ENCODE measurements around the gene ATP23.

ATP23 gene

GRCh38 chr12:57984629-57985151 lies 43.3 kb downstream of the ATP23 start:
- Mint-ChIP-seq H3K9me3 (ENCODE audit: low read depth) (peaks cover 3% of the 10 kb centered on the region), H3K4me1 (ENCODE audit: low read depth) (no peaks in the 10 kb centered on the region), H3K36me3 (no peaks in the 10 kb centered on the region), H3K27ac (no peak overlapping the region), H3K4me3 (no peak overlapping the region), H3K27me3 (peaks cover 12% of the 10 kb centered on the region)

- Mint-ChIP-seq H3K4me3 (no peak overlapping the region), H3K27ac (no peak overlapping the region), H3K36me3 (no peaks in the 10 kb centered on the region), H3K27me3 (peaks cover 6% of the 10 kb centered on the region), H3K9me3 (ENCODE audit: low read depth) (no peaks in the 10 kb centered on the region), H3K4me1 (ENCODE audit: low read depth) (no peaks in the 10 kb centered on the region)
These were observed 44.3 kb downstream of the ATP23 start for GRCh38 chr12:57985685-57986084.

- Mint-ChIP-seq H3K27me3 (no peaks in the 10 kb centered on the region), H3K9me3 (ENCODE audit: low read depth) (no peaks in the 10 kb centered on the region), H3K36me3 (no peaks in the 10 kb centered on the region), H3K4me1 (ENCODE audit: low read depth) (no peaks in the 10 kb centered on the region), H3K27ac (no peak overlapping the region), H3K4me3 (no peak overlapping the region)
These were observed 48.5 kb downstream of the ATP23 start for GRCh38 chr12:57989838-57990237.

- H3K9me3 Mint-ChIP-seq (ENCODE audit: low read depth), result no peaks in the 10 kb centered on the region
- no peaks in the 10 kb centered on the region for H3K27me3 Mint-ChIP-seq
- no peak overlapping the region for H3K27ac Mint-ChIP-seq
- no peaks in the 10 kb centered on the region for H3K36me3 Mint-ChIP-seq
- H3K4me3 Mint-ChIP-seq, result no peak overlapping the region
- no peaks in the 10 kb centered on the region for H3K4me1 Mint-ChIP-seq (ENCODE audit: low read depth)
These were observed 49.0 kb downstream of the ATP23 start for GRCh38 chr12:57990241-57990883.

GRCh38 chr12:57992001-57992400 lies 50.6 kb downstream of the ATP23 start:
- Mint-ChIP-seq H3K27me3 (peaks cover under 1% of the 10 kb centered on the region), H3K4me3 (no peak overlapping the region), H3K36me3 (peaks cover 5% of the 10 kb centered on the region), H3K9me3 (ENCODE audit: low read depth) (peaks cover 10% of the 10 kb centered on the region), H3K27ac (no peak overlapping the region), H3K4me1 (ENCODE audit: low read depth) (no peaks in the 10 kb centered on the region)

GRCh38 chr12:57993030-57993429 lies 51.7 kb downstream of the ATP23 start:
- peaks cover 10% of the 10 kb centered on the region for H3K9me3 Mint-ChIP-seq (ENCODE audit: low read depth)
- no peaks in the 10 kb centered on the region for H3K4me1 Mint-ChIP-seq (ENCODE audit: low read depth)
- peaks cover 7% of the 10 kb centered on the region for H3K36me3 Mint-ChIP-seq
- no peak overlapping the region for H3K27ac Mint-ChIP-seq
- no peak overlapping the region for H3K4me3 Mint-ChIP-seq
- peaks cover 1% of the 10 kb centered on the region for H3K27me3 Mint-ChIP-seq

- peaks cover 7% of the 10 kb centered on the region for H3K36me3 Mint-ChIP-seq
- no peak overlapping the region for H3K27ac Mint-ChIP-seq
- peaks cover 10% of the 10 kb centered on the region for H3K9me3 Mint-ChIP-seq (ENCODE audit: low read depth)
- H3K27me3 Mint-ChIP-seq, result peaks cover 1% of the 10 kb centered on the region
- H3K4me1 Mint-ChIP-seq (ENCODE audit: low read depth), result no peaks in the 10 kb centered on the region
- H3K4me3 Mint-ChIP-seq, result no peak overlapping the region
These were observed 52.5 kb downstream of the ATP23 start for GRCh38 chr12:57993834-57994233.

GRCh38 chr12:57996520-57996919 lies 55.2 kb downstream of the ATP23 start:
- Mint-ChIP-seq H3K4me3 (no peak overlapping the region), H3K4me1 (ENCODE audit: low read depth) (no peaks in the 10 kb centered on the region), H3K36me3 (peaks cover 13% of the 10 kb centered on the region), H3K27ac (no peak overlapping the region), H3K9me3 (ENCODE audit: low read depth) (peaks cover 20% of the 10 kb centered on the region), H3K27me3 (peaks cover 3% of the 10 kb centered on the region)

- peaks cover 20% of the 10 kb centered on the region for H3K9me3 Mint-ChIP-seq (ENCODE audit: low read depth)
These were observed 56.9 kb downstream of the ATP23 start for GRCh38 chr12:57998251-57998650.

GRCh38 chr12:58000499-58000898 lies 59.1 kb downstream of the ATP23 start:
- Mint-ChIP-seq H3K9me3 (ENCODE audit: low read depth) (peaks cover 20% of the 10 kb centered on the region), H3K4me1 (ENCODE audit: low read depth) (no peaks in the 10 kb centered on the region), H3K36me3 (peaks cover 15% of the 10 kb centered on the region), H3K27ac (no peak overlapping the region), H3K4me3 (no peak overlapping the region), H3K27me3 (peaks cover 14% of the 10 kb centered on the region)

More at GRCh38 chr12:57998251-57998650, 56.9 kb downstream of the ATP23 start:
- Mint-ChIP-seq H3K4me3 (no peak overlapping the region), H3K27ac (no peak overlapping the region), H3K4me1 (ENCODE audit: low read depth) (no peaks in the 10 kb centered on the region), H3K27me3 (peaks cover 3% of the 10 kb centered on the region), H3K36me3 (peaks cover 13% of the 10 kb centered on the region)

GRCh38 chr12:58007875-58008274 lies 66.5 kb downstream of the ATP23 start:
- peaks cover 9% of the 10 kb centered on the region for H3K4me1 Mint-ChIP-seq (ENCODE audit: low read depth)
- H3K4me3 Mint-ChIP-seq, result no peak overlapping the region
- H3K36me3 Mint-ChIP-seq, result peaks cover 3% of the 10 kb centered on the region
- H3K9me3 Mint-ChIP-seq (ENCODE audit: low read depth), result no peaks in the 10 kb centered on the region
- no peak overlapping the region for H3K27ac Mint-ChIP-seq
- peaks cover 13% of the 10 kb centered on the region for H3K27me3 Mint-ChIP-seq

- H3K4me3 Mint-ChIP-seq, result no peak overlapping the region
- no peaks in the 10 kb centered on the region for H3K9me3 Mint-ChIP-seq (ENCODE audit: low read depth)
- peaks cover 3% of the 10 kb centered on the region for H3K36me3 Mint-ChIP-seq
- peaks cover 13% of the 10 kb centered on the region for H3K27me3 Mint-ChIP-seq
- peaks cover 9% of the 10 kb centered on the region for H3K4me1 Mint-ChIP-seq (ENCODE audit: low read depth)
- no peak overlapping the region for H3K27ac Mint-ChIP-seq
These were observed 67.3 kb downstream of the ATP23 start for GRCh38 chr12:58008634-58009033.

Data from activated naive CD8-positive, alpha-beta T cell (primary cell).